Measurements from ENCODE around the gene IFFO2.

Gene IFFO2

DNA sequence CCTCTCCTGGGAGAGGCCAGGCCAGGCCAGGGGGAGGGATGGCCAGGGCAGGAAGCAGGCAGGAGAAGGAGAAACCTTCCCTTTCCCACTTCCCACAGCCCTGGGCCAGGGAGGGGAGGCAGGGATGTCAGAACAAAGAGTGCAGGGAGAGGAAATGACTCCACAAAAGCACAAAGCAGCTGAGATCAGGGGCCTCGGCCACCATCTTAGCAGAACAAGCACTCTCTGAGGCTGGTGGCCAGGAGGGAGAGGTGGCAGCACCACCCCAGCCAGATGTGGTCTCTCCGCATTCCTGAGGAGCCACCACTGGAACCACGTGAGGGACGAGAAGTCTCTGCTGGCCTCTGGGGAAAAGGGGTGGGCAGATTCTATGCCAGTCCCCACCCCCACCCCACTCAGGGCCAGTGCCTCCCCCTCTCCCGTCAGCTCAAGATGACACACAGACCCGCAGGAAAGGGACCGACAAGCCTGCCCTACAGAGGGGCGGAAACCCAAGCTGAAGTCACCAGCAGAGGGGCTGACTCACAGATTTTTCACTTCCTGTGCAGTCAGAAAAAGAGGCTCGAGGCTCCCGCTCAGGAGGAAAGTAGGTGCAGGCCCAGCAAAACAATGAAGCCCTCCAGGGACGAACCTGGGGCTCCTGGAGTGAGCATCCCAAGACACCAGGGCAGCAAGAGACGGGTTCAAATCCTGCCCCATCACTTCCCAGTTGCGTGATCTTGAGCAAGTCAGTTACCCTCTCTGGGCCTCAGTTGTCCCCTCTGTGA, 30.0 kb downstream of the IFFO2 start:
- H3K4me3 ChIP-seq (ENCODE audit: low read depth, low read length), result peak overlapping the region; percentile 56
- TF ChIP-seq, protein P1, sequence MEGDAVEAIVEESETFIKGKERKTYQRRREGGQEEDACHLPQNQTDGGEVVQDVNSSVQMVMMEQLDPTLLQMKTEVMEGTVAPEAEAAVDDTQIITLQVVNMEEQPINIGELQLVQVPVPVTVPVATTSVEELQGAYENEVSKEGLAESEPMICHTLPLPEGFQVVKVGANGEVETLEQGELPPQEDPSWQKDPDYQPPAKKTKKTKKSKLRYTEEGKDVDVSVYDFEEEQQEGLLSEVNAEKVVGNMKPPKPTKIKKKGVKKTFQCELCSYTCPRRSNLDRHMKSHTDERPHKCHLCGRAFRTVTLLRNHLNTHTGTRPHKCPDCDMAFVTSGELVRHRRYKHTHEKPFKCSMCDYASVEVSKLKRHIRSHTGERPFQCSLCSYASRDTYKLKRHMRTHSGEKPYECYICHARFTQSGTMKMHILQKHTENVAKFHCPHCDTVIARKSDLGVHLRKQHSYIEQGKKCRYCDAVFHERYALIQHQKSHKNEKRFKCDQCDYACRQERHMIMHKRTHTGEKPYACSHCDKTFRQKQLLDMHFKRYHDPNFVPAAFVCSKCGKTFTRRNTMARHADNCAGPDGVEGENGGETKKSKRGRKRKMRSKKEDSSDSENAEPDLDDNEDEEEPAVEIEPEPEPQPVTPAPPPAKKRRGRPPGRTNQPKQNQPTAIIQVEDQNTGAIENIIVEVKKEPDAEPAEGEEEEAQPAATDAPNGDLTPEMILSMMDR (IDR thresholded peaks at IDR 0.05; ENCODE audit: insufficient read depth, low read depth, low read length, missing control alignments), result no peak
- DNase-seq (ENCODE audit: low read depth), result peak; percentile 94

DNA sequence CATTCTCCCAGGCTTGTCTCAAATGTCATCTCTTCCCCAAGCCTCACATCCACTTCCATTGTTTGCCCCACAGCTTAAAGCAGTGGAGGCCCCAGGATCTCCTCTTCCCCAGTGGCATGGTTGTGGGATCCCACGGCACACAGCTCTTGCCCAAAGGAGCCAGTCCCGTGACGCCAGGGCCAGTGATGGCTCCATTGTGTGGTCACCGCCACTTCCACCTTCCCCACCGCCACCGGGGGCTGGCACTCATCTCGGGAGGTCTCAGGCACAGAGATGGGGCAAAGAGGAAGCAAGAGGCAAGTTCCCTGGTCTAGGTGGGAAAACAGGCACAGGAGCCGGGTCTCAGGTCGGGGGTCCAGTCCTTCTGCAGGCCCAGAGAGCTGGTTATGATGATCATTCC, 31.2 kb downstream of the IFFO2 start:
- no peak for DNase-seq (ENCODE audit: low read depth)
- no peak overlapping the region for H3K4me3 ChIP-seq (ENCODE audit: low read depth, low read length)
- TF ChIP-seq, protein P1 (IDR thresholded peaks at IDR 0.05; ENCODE audit: insufficient read depth, low read depth, low read length, missing control alignments), result no peak

DNA sequence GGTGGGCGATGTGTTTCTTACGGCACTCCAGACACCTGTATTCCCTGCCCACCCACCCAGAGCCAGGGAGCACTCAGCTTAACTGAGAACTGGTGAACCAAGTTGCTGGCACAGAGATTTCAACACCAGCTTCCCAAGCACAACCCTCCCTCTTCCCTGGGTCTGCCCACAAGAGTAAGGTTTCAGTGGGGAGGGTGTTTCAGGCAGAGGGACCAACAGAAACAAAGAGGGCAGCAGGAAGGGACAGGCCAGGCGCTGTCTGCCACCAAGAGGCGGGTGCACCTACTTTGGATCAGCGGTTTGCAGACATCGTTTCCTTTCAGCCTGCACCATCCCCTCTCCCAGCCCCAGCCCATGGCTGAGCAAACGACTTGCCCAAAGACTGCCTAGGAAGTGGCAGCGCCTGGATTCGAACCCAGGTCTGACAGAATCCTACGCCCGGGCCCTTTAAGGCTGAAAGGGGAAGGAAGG, 32.2 kb downstream of the IFFO2 start:
- TF ChIP-seq, protein P1 (IDR thresholded peaks at IDR 0.05; ENCODE audit: insufficient read depth, low read depth, low read length, missing control alignments), result no peak
- no peak overlapping the region for H3K4me3 ChIP-seq (ENCODE audit: low read depth, low read length)
- DNase-seq (ENCODE audit: low read depth), result no peak

DNA sequence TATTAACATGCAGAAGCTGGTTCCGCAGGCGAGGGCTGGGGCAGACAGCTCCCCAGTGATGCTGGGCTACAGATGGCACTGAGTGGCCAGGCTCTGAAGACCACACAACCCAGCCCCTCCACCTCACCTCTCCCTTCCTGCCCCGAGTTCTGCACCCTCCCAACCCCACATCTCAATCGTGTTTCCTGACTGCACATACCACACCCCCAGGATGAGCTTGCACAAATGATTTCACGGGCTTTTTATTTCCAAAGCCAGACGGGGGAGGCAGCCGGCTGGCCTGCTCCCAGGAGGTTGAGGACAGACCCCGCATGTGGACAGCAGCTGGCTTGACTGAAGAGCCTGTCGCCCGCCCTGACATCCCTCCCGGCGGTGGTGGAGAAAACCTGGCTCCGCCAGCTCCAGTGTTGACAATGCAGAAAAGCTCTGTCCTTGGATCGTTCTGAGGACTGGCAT, 32.7 kb downstream of the IFFO2 start:
- DNase-seq (ENCODE audit: low read depth), result no peak
- no peak overlapping the region for H3K4me3 ChIP-seq (ENCODE audit: low read depth, low read length)
- TF ChIP-seq, protein P1 (IDR thresholded peaks at IDR 0.05; ENCODE audit: insufficient read depth, low read depth, low read length, missing control alignments), result no peak

DNA sequence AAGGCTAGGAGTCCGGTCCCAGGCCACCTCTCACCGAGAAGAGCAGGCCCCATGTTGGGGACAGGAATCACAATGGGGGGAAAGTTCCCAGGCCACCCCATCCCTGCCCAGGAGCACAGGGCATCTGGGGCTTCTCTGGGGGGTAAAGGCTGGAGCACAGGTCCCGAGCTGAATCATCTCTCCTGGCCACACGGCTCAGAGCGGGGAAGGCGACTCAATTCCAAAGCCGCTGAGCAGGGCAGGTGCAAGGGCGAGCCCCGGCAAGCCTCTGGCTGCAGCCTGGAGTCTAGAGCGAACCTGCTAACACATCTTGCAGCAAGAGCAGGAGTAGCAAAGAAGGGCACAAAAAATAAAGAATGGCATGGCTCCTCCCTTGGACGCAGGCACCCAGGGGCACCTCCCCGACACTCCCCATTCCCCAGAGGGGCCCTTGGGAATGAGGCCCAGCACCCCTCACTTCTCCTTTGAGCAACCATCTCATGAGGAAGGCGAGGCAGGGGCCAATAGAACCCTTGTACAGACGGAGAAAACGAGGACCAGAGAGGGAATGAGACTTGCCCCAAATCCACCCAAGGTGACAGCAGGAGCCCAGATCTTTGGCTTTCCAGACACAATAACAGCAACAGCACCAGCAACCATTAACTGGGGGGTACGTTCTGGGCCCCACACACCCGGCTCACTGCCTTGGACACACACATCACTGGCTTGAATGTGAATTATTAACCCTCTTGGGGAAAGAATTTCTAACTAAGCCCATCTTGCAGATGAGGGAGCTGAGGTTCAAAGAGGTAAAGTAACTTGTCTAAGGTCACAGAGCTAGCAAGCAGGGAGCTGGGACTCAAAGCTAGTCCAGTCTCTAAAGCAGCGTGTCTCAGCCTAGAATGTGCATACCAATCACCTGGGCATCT, 33.4 kb downstream of the IFFO2 start:
- no peak for DNase-seq (ENCODE audit: low read depth)
- TF ChIP-seq, protein P1 (IDR thresholded peaks at IDR 0.05; ENCODE audit: insufficient read depth, low read depth, low read length, missing control alignments), result no peak
- H3K4me3 ChIP-seq (ENCODE audit: low read depth, low read length), result no peak overlapping the region

DNA sequence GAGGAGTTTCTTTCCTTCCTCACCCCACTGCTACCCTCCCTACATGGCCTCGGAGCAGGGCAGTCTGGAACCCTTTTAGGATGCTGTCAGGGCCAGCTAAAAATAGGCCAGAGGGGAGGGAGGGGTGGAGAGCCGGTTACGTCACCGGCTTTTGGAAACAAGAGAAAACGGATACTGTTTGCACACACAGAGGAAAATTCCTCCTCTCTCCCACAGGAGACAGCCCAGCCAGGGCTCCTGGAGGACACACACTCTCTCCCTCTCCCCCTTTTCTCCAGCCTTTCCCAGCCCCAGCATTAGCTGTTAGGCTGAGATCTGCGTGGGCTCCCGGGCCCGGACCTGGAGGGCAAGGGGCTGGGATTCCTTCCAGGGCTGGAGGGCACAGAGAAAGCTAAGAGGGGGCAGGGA, 34.2 kb downstream of the IFFO2 start:
- no peak overlapping the region for H3K4me3 ChIP-seq (ENCODE audit: low read depth, low read length)
- TF ChIP-seq, protein P1 (IDR thresholded peaks at IDR 0.05; ENCODE audit: insufficient read depth, low read depth, low read length, missing control alignments), result no peak
- no peak for DNase-seq (ENCODE audit: low read depth)
